GM19240 (cell line): ENCODE data around the gene RNASE4.
"Not testable (repeated sequence)": the region's sequence is repeated elsewhere in the genome, so short reads cannot be mapped to it uniquely, and the experiment has no call there.

Experiments
- DNase-seq: peaks from one replicate; pipeline ENCODE4 v3.0.0; 2011; ENCODE audit warnings: low spot score; ENCODE audit not compliant: insufficient read length

The RNASE4 gene

DNA sequence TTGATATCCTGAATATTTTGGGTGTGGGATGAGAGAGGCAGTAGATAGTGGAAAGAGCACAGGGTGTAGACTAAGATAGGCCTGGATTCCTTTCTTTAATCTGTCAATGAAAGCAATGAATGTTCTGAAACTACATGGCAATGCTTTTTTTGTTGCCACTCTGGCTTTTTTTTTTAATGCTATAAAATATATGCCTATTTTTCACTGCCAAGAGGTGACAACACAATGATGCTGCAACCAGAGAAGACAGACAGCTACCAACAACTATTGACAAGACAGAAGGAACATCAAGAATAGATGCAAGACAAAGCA lies 13.6 kb downstream of the RNASE4 start:
- DNase-seq, result no peak

DNA sequence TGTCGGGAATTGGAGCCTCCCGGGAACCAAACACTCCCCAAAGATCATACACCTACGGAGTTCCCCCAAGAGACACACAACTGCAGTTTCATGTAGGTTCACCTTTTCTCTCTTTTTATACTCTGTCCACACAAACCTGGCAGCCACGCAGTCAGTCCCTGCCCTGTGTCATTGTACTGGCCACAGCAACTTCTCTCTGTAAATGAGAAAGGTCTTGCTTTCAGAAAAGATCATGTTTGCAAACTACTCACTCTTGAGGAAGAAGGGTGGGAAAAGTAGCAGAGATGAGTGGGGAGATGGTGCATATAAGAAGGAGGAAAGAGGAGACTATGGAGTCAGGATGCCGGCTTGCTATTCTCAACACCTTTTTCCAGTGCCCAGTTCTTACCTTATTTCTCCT lies 14.6 kb downstream of the RNASE4 start:
- no peak for DNase-seq

DNA sequence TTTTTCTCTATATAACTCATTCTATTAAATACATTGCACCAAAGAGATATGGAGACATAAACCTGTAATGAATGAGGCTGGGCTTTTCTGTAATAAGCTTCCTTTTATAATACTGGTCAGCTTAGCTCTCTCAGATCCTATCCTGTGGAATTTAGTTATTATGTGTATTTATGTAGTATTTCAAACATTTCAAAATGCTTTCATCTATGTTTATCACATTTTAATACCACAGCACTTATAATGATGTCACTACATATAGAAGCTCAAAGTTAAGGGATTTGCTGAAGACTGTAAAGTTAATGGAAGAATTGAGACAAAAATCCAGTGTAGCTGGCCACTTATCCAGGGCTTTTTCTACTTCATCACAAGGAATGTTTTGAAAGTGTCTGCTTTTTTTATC lies 15.6 kb downstream of the RNASE4 start:
- DNase-seq, result no peak

DNA sequence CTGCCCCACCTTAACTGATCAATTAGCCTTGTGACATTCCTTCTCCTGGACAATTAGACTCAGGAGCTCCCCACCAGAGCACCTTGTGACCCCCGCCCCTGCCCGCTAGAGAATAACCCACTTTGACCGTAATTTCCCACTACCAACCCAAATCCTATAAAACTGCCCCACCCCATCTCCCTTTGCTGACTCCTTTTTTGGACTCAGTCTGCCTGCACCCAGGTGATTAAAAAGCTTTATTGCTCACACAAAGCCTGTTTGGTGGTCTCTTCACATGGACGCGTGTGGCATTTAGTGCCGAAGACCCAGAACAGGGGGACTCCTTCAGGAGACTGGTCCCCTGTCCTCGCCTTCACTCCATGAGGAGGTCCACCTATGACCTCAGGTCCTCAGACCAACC lies 16.6 kb downstream of the RNASE4 start:
- not testable (repeated sequence) for DNase-seq

DNA sequence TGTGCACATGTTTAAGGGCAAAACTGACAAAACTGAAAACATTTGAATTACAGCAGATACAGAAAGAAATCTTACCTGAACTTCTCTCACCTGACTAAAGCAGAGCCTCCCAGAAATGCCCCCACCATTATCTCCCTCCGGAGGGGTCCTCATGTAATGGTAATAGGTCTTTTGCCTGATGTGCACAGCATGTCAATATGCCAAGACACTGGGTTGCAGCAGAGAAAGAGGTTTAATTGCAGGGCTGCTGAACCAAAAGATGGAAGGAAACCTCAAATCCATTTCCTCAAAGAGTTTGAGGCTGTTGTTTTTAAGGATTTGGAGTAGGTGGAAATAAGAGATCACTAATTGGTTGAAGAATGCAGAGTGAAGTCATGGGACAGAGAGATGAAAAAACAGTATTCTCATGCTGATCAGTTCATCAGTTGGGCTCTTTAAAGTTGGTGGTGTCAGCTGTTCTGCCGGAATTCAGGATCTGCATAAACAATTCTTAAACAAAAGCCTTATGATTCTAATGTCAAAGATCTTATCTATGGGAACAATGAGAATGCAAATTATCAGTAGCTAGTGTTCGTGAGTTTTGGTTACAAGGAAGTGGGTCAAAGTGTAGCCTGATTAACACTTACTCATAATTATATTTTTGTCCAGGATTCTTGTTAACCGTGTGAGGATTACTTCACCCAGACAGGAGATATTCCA lies 22.4 kb downstream of the RNASE4 start:
- DNase-seq, result no peak

DNA sequence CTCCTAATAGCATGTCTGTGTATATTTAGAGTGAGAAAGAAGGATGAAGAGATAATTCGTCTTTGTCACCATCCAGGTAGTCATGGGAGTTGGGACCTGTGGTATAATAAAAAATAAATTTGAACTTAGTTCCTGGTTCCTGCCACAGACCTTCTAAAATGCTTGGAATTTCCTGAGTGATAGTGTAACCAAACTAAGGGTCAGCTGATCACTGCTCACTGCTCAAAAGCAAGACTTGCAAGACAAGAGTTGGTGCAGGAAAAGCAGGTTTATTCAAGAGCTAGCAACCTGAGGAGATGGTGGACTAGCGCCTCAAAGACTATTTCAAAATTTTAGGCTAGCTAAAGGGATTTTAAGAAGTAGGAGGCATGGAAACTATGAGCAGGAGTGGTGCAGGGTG lies 23.3 kb downstream of the RNASE4 start:
- no peak for DNase-seq

DNA sequence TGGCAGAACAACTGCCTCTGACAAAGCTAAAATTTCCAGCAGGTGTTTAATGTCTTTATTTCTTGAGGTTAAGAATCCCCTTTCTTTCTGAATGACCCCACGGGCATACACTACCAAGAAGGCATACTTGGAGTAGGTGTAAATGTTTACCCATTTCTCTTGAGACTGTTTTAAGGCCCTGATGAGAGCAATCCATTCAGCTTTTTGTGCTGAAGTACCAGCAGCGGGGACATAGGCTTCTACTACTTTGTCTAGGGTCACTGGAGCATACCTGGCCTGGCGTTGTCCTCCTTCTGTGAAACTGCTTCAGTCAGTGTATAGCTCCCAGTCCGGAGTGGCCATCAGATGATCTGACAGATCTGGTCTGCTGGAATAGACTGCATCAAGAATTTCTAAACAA lies 26.9 kb downstream of the RNASE4 start:
- DNase-seq, result no peak

DNA sequence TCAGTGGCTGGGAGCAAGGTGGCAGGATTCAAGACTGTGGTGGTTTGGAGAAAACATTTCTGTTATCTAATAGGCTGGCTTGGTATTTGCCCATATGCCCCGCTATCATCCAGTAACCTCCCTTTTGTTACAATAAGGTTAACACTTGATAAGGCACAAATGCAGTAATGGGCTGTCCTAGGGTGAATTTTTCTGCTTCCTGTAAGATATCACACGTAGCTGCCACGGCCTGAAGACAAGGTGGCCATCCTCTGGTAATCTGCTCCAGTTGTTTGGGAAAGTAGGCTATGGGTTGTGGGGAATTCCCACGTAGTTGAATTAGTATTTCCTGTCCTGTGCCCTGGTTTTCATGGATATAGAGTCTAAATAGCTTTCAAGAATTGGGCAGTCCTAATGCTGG lies 27.3 kb downstream of the RNASE4 start:
- no peak for DNase-seq

DNA sequence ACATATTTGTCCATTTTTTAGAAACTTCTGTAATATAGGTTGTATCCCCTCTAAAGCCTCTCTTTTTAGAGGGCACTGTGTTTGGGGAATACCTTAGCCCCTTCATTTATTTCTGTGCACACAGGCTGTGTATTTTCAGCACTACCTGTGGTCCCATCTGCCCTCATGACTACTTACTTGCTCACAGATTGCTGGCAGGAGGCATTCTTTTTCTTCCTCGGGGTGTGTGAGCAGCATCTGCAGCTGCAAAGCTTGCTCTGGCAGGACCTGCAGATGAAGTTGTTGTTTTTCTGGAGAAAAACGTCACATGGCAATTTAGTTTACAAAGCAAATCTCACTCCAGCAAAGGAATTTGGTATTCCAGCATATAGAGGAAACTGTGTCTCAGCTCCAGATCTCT lies 28.5 kb downstream of the RNASE4 start:
- DNase-seq, result no peak

DNA sequence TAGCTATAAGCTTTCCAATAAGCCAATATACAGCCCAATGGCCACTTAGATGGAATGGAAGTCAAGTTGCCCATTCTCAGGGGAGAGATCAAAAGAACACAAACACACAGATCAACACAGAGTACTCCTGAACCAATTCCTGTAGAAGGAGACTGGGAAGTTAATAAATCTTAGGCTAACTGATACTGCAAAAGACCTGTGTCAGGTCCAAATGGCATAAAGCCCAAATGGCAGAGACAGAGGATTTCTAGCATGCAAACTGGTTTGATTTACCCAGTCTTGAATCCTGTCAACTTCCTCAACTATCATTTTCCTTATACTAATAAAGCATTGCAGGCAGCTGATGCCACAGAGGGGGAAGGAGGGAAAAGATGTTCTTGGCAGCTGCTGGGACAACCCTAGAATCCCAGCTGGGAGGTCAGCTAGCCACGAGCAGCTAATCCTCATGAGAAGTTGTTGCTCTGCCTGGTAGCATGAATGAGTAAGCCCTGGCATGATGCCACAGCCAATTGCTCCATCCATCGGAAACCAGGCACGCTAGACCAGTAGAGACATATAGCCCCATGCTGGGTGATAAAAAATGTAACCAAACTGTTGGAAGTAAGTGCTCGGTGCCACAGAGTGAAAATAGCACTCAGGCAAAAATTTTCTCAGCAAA lies 30.4 kb downstream of the RNASE4 start:
- no peak for DNase-seq

DNA sequence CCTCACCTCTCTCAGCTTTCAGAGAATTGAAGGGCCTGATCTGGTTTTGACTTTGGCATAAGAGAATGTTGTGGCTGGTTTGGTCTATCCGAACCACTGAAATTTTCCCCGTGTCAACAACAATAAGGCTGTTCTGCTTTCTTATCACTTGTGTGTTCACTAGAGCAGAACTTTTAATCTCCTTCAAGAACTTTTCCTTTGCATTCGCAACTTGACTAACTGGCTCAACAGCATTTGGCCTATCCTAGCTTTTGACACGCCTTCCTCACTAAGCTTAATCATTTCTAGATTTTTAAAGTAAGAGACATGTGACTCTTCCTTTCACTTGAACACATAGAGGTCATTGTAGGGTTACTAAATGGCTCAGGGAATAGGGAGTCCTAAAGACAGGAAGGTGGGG lies 35.4 kb downstream of the RNASE4 start:
- no peak for DNase-seq

DNA sequence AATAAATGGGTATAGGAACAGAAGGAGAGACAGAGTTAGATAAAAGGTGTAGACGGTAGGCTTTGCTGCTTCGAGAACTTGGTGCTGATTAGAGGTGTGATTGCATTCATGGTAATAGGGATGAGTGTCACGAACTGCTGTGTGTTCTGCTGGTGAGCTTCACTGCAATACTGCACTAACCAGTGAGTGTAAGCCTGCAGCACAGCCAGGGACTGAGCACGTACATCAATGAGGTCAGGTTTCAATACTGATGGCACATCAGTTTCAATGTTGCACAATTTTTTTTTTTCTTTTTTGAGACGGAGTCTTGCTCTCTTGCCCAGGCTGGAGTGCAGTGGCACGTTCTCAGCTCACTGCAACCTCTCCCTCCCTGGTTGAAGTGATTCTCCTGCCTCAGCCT lies 36.4 kb downstream of the RNASE4 start:
- DNase-seq, result no peak

DNA sequence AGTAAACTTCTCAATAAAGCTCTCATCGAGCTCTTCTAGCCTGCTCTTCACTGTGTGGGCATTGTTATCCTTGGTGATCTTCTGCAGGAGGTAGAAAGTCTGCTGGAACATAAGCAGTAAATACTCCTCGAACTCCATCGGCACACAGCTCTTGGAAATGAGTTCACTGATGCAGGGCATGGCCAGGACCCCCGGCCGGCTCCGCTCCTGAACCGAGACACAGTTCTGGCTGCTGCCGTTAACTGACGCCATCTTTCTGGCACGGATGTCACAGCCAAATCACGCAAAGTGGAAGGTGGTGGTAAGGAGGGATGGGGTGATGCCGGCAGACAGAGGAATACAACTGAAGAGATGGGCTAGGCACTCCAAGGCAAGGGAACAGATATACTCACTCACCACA lies 37.7 kb downstream of the RNASE4 start:
- DNase-seq, result no peak

DNA sequence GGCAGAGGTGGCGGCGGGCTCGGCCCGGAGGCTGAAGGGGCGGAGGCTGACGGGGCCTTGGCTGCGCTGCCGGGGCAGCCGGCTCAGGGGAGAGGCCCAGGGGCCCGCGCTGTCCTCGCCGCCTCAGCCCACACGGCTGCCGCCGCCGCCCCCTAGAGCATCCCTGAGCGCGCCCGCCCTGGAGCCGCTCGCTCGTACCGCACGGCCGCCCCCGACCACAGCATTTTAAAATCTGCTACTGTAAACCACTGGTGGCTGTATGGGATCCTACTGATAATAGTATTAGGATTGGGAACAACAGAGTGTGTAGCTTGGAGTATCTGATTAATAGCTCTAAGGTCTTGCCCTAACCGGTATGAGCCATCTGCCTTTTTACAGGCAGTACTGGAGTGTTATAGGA lies 39.1 kb downstream of the RNASE4 start:
- no peak for DNase-seq

DNA sequence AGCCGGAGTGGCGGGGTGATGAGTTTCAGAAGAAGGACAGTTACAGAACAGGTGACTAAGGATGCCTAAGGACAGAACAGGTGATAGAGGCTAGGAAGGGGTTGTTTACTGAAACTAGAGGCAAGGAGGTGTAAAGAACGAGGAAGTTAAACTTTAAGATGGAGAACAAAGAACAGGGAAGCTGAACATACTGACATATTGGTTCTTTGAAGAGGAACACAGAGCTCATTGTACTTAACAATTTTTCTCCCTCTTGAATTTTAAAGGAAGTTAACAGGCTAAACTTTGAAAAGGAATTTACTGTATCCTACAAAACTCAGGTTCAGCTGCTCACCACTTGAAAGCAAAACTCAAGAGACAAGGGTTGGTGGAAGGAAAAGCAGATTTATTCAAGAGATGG lies 41.8 kb downstream of the RNASE4 start:
- not testable (repeated sequence) for DNase-seq

DNA sequence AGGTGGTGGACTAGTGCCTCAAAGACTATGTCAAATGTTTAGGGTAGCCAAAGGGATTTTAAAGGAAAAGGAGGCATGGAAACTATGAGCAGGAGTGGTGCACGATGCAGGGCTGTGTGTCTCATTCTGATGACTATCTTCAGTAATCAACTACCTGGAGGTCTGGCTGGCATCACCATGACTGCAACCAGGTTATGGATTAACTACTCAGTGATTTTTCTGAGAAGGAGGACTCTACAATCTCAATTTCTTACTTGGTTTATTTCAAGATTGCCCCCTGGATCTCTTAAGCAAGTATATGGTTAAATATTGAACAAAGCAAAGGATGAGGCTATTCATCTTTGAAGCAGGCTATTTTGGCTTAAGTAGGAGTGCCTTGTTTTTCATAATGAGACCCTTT lies 42.2 kb downstream of the RNASE4 start:
- no peak for DNase-seq

DNA sequence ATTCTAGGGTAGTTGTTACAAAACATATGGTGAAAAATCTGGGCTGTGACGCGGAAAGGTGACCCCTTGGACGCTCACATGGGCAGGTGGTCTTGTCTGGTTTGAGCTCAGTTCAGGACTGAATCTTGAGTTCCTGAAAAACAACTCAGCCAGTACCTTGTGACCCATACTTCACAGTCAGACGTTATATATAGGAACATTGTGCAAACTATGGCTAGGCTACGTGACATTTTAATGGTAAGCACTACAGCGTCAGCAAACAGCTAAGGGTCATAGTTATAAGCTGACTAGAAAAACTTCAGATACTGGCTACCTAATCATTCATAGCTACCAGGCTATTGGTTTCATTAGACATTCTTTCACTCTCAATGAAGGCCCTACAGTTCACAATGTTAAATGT lies 46.5 kb downstream of the RNASE4 start:
- DNase-seq, result no peak

DNA sequence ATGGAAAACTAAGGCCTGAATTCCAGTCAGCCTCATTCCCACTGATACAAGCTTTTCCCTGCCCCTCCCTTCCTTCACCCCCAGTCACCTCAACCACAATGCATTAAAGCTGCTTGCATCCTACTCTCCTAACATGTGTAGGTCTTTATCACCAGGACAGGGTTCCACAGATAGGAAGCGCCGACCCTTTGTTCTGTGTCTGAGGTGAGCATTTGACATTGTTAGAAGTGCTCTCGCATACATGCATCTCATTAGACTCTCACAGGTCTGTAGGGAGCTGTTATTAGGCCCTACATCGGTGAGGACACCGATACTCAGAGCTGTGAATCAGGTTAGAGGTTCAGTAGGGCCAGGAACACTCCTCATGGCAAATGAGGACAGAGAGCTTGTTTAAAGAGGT lies 48.1 kb downstream of the RNASE4 start:
- DNase-seq, result no peak

DNA sequence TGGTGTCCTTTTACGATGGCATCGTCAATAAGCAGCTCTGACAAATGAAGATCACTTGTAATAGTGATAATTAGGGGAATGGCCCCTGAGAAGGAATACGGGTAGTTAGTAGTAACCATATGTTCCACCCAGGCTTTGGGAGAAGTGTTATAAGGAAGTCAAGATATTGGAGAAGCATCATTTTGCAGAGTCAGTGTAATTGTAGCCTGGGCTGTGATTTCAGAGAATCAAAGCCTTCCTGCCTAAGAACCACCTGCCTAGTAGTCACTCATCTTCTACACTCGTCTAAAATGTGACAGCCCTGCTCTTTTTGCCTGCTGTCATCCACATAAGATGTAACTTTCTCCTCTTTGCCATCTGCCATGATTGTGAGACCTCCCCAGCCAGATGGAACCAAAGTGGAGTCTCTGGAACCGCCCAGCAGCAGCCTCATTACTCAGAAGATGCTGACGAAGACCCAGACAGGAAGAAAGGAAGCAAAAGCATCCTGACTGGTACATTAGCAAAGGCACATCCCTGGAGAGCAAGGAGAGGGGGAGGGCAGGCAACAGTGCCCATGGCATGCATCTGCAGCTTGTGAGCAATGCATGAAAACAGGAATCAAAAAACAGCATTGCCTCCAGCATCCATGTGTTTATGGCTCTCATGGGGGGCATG lies 48.7 kb downstream of the RNASE4 start:
- no peak for DNase-seq

DNA sequence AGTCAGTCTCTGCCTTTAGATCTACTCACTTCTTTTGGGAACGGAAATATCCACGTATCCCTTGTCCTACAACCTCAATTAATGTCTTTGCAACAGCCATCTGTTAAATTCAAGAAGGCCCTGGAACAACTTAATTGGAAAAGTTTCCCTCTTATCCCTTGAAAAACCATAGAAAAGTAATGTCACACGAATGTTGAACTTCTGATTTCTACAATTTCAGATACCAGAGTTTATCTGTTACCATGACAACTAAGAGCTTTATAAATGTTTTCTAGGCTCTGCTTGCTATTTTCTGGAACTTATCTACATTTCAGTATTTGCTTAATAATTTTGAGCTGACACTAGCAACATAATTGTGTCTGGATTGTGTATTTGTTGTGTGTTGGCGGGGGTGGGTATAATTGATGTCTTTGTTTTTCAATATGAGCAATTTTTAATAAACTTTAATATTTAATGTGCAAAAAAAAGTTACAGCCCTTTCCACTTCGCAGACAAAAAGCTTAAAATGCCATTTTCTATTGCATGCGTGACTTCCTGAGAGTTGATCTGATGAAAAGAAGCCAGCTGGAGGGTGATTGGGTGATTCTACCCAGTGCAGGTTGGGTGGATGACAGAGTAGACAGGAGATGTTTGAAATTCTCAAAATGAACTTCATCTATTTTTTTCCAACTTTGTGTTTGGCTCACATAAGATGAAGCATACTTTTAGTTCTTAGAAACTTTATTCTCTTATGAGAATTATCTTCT lies 49.5 kb downstream of the RNASE4 start:
- no peak for DNase-seq

DNA sequence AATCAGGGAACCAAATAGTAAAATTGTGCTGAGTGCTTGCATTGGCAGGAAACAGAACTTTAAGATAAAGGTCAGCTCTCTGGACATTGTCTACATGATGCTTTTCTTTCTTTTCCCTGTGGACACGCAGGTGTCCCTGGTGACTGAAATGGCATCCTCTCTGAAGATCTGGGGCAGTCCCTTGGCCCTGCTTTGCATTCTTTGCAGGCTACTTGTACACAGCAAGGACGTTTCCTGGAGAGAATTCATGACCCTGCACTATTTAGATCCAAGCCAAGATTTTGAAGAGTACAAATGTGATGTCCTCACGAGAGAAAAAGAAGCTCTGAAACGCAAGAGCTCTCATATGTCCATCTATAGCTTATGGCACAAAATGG lies 50.1 kb downstream of the RNASE4 start:
- DNase-seq, result no peak

DNA sequence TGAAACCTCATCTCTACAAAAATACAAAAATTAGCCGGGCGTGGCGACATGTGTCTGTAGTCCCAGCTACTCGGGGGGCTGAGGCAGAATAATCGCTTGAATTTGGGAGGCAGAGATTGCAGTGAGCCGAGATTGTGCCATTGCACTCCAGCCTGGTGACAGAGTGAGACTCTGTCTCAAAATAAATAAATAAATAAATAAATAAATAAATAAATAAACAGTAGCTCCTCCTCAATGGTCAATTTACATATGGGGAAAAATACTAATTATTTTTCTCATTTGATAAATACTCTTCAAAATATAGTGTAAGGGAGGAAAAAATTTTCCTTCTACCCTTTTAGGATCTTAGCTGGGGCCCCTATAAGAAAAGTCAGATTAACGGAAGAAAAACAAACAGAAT lies 53.9 kb downstream of the RNASE4 start:
- not testable (repeated sequence) for DNase-seq
